K562 (cell line): ENCODE data around the gene DTX1. TPM values are rescaled to one million over a fixed set of nuclear protein-coding genes. Genes with fewer than 3 reads are reported as not detected.

Experiments used
- ATAC-seq: fragments of 200-7000 bp; cut with Tn5 transposase; 3 replicates; pipeline ENCODE4 v1.9.1; 2020; ENCODE audit warnings: moderate library complexity
- BruUV-seq: library from RNA; stranded (reverse); fragments of 400-500 nt; replicated peaks from 2 replicates; lab custom pipeline; 2021; lab: Mats Ljungman, UMichigan
- CTCF ChIA-PET: fragments of 300-600 bp; formaldehyde crosslinking; extraction: SDS; loops from one replicate; lab custom pipeline; 2021; ENCODE audit warnings: low intra/inter-chr PET ratio; lab: Yijun Ruan, JAX
- POLR2A ChIA-PET: fragments of 300-600, 350-650 bp; sonication (Branson Sonifier 250); formaldehyde crosslinking; extraction: SDS; loops from one replicate; lab custom pipeline; 2021; ENCODE audit warnings: antibody characterized with exemption, inconsistent platforms; lab: Yijun Ruan, JAX
- DNase-seq, 4 experiments: peaks; one replicate each; pipeline versions ENCODE4 v3.0.0 to v3.0.0-alpha.2; 2011 to 2018; ENCODE audit warnings: low spot score in 3 of 4, mixed read lengths in 3 of 4; ENCODE audit errors: extremely low read depth in 1 of 4
- FAIRE-seq: peaks from 2 replicates; lab custom pipeline; 2011; peaks lifted over from hg19 to GRCh38; lab: Jason Lieb, UNC
- H2AFZ ChIP-seq: 2 replicates; pipeline ENCODE4 v1.6.0; 2011; ENCODE audit warnings: low read depth, low read length, control low read depth, inconsistent platforms
- H3K27ac ChIP-seq: fragments of 200-600 bp; 3 replicates; pipeline ENCODE4 v1.8.0; 2011; ENCODE audit warnings: low read depth, mild to moderate bottlenecking, control low read depth, inconsistent platforms, low read length, moderate library complexity, mixed read lengths; ENCODE audit errors: extremely low read depth
- H3K27me3 ChIP-seq, 2 experiments: fragments of 300-600 bp in 1 of 2; 2 replicates in 1 of 2; 3 replicates in 1 of 2; pipeline versions ENCODE4 v1.6.0 to v1.8.0; 2011; ENCODE audit warnings: inconsistent platforms in 2 of 2, low read length in 2 of 2, mild to moderate bottlenecking in 1 of 2, mixed read lengths in 1 of 2, moderate library complexity in 1 of 2; ENCODE audit not compliant: control insufficient read depth in 2 of 2, insufficient read depth in 2 of 2
- H3K36me3 ChIP-seq: fragments of 300-600 bp; 3 replicates; pipeline ENCODE4 v1.8.0; 2011; ENCODE audit warnings: mild to moderate bottlenecking, low read length, inconsistent platforms; ENCODE audit not compliant: control insufficient read depth, insufficient read depth
- H3K4me1 ChIP-seq, 2 experiments: fragments of 200-600 bp in 1 of 2; replicated peaks in 1 of 2; 2 replicates in 1 of 2; 3 replicates in 1 of 2; pipeline versions ENCODE4 v1.5.1 to v1.8.0; 2011; ENCODE audit warnings: inconsistent platforms in 2 of 2, low read length in 2 of 2, mild to moderate bottlenecking in 1 of 2, mixed read lengths in 1 of 2, moderate library complexity in 1 of 2; ENCODE audit not compliant: control insufficient read depth in 2 of 2, insufficient read depth in 2 of 2
- H3K4me2 ChIP-seq: 2 replicates; pipeline ENCODE4 v1.6.1; 2011; ENCODE audit warnings: low read length, control low read depth, inconsistent platforms, mixed read lengths; ENCODE audit not compliant: insufficient read depth
- H3K4me3 ChIP-seq: fragments of 200-600 bp; sonication (generic), shearing (Covaris generic); 2 replicates; pipeline ENCODE4 v1.5.1; 2016; ENCODE audit warnings: control low read depth, inconsistent platforms
- H3K79me2 ChIP-seq: fragments of 200-600 bp; 3 replicates; pipeline ENCODE4 v1.8.0; 2011; ENCODE audit warnings: low read length, inconsistent platforms; ENCODE audit not compliant: control insufficient read depth, insufficient read depth
- H3K9ac ChIP-seq, 2 experiments: 2 replicates each; pipeline versions ENCODE4 v1.6.0 to v1.6.1; 2011; ENCODE audit warnings: low read depth in 2 of 2, low read length in 2 of 2, control low read depth in 1 of 2, inconsistent platforms in 1 of 2, mild to moderate bottlenecking in 1 of 2, mixed read lengths in 1 of 2; ENCODE audit not compliant: insufficient read depth in 1 of 2
- H3K9me1 ChIP-seq: one replicate; pipeline ENCODE4 v1.6.0; 2011; ENCODE audit warnings: inconsistent platforms, mild to moderate bottlenecking, low read length, moderate library complexity; ENCODE audit not compliant: control insufficient read depth, insufficient read depth
- H3K9me3 ChIP-seq: replicated peaks from 2 replicates; pipeline ENCODE4 v1.5.1; 2011; ENCODE audit warnings: low read depth, low read length, inconsistent platforms; ENCODE audit not compliant: control insufficient read depth, insufficient read depth
- H4K20me1 ChIP-seq: replicated peaks from 2 replicates; pipeline ENCODE4 v1.6.1; 2011; ENCODE audit warnings: low read length, inconsistent platforms, mixed read lengths; ENCODE audit not compliant: control insufficient read depth, insufficient read depth
- ATF3 ChIP-seq, 2 experiments: fragments of 450-650 bp in 1 of 2; sonication (generic) in 1 of 2; formaldehyde crosslinking in 1 of 2; IDR thresholded peaks in 1 of 2; conservative IDR thresholded peaks in 1 of 2; 2 replicates each; pipeline versions ENCODE4 v1.6.1 to v1.8.1; 2016 to 2023; ENCODE audit warnings: mild to moderate bottlenecking in 2 of 2, moderate library complexity in 2 of 2, inconsistent platforms in 1 of 2, missing genetic modification reagents in 1 of 2
- CCAR2 ChIP-seq: fragments of 200-400 bp; formaldehyde crosslinking; IDR thresholded peaks from 2 replicates; pipeline ENCODE4 v1.6.1; 2017; ENCODE audit warnings: mild to moderate bottlenecking, low read depth, low read length
- CEBPB ChIP-seq: fragments of 450-650 bp; IDR thresholded peaks from 2 replicates; pipeline ENCODE4 v1.6.1; 2016; ENCODE audit warnings: missing genetic modification characterization, missing compliant biosample characterization
- CEBPG ChIP-seq, 3 experiments: fragments of 200-800 bp in 1 of 3; sonication (Bioruptor generic) in 1 of 3; sonication (generic) in 1 of 3; formaldehyde crosslinking in 1 of 3; IDR thresholded peaks in 2 of 3; conservative IDR thresholded peaks in 1 of 3; 2 replicates each; pipeline versions ENCODE4 v1.6.1 to v1.8.0; 2016 to 2022; ENCODE audit warnings: missing compliant biosample characterization in 2 of 3, missing genetic modification characterization in 2 of 3, mild to moderate bottlenecking in 1 of 3, missing genetic modification reagents in 1 of 3
- FOSL1 ChIP-seq: fragments of 200-800 bp; sonication (Bioruptor generic); conservative IDR thresholded peaks from 2 replicates; pipeline ENCODE4 v1.6.1; 2016; ENCODE audit warnings: missing genetic modification characterization, missing compliant biosample characterization
- GABPA ChIP-seq: fragments of 200-800 bp; sonication (Bioruptor generic); conservative IDR thresholded peaks from 2 replicates; pipeline ENCODE4 v1.6.1; 2016; ENCODE audit warnings: low read depth, missing genetic modification characterization, missing compliant biosample characterization
- JUND ChIP-seq, 2 experiments: IDR thresholded peaks; 2 replicates in 1 of 2; 3 replicates in 1 of 2; pipeline ENCODE4 v1.6.1; 2011; ENCODE audit warnings: borderline replicate concordance in 2 of 2, low read depth in 2 of 2, low read length in 2 of 2, improper control_type of control experiment in 1 of 2, missing biosample characterization in 1 of 2, missing genetic modification characterization in 1 of 2, missing genetic modification reagents in 1 of 2
- KLF1 ChIP-seq: fragments of 450-650 bp; IDR thresholded peaks from 2 replicates; pipeline ENCODE4 v1.6.1; 2016; ENCODE audit warnings: missing genetic modification characterization, missing compliant biosample characterization
- KLF6 ChIP-seq: fragments of 250-450 bp; sonication (Bioruptor Pico); IDR thresholded peaks from 2 replicates; pipeline ENCODE4 v1.4.0; 2020; ENCODE audit warnings: mild to moderate bottlenecking, moderate library complexity, borderline replicate concordance
- NR2C2 ChIP-seq, 2 experiments: fragments of 200-800 bp in 1 of 2; sonication (Bioruptor generic) in 1 of 2; sonication (generic) in 1 of 2; formaldehyde crosslinking in 1 of 2; IDR thresholded peaks; 2 replicates each; pipeline versions ENCODE4 v1.6.1 to v1.8.0; 2016 to 2022; ENCODE audit warnings: mild to moderate bottlenecking in 1 of 2, missing compliant biosample characterization in 1 of 2, missing genetic modification characterization in 1 of 2, missing genetic modification reagents in 1 of 2
- PRPF4 ChIP-seq: fragments of 200-400 bp; formaldehyde crosslinking; IDR thresholded peaks from one replicate; pipeline ENCODE4 v1.6.1; 2017; ENCODE audit warnings: low read length, low read depth, mild to moderate bottlenecking; ENCODE audit not compliant: insufficient read depth, poor library complexity, severe bottlenecking
- SETDB1 ChIP-seq: IDR thresholded peaks from one replicate; pipeline ENCODE4 v1.6.1; 2012; ENCODE audit warnings: low read length, control low read depth, inconsistent platforms
- SPI1 ChIP-seq: IDR thresholded peaks from 2 replicates; pipeline ENCODE4 v1.6.1; 2011; ENCODE audit warnings: low read depth, low read length, control low read depth, borderline replicate concordance
- WGBS: fragments of 100-300 bp; shearing (Covaris generic); methylation state at CpG from one replicate; pipeline ENCODE4 v1.1.6; 2016; ENCODE audit warnings: low coverage, mixed read lengths; ENCODE audit not compliant: insufficient coverage; ENCODE audit errors: missing lambda C conversion rate; 5-methylcytosine and 5-hydroxymethylcytosine counted together
- in situ Hi-C: fragments of 300-500 bp; cut with MboI; formaldehyde crosslinking; loops from 4 replicates; pipeline ENCODE4 v1.15.0; 2018; ENCODE audit warnings: inconsistent platforms, mixed read lengths
- intact Hi-C: fragments of 100-400 bp; cut with micrococcal nuclease; formaldehyde crosslinking; loops from 2 replicates; pipeline ENCODE4 v1.14.2; 2022
- polyA plus RNA-seq, 8 experiments: library from polyadenylated mRNA; depleted of rRNA in 4 of 8; stranded (reverse) in 5 of 8; unstranded in 3 of 8; fragments of >200 nt; fragmentation: Nextera tagmentation in 2 of 8; fragmentation: Illumina TruSeq in 1 of 8; extraction: Ambion mirVana in 2 of 8; extraction: Trizol in 1 of 8; gene quantifications; 2 replicates each; pipeline versions ENCODE4 v1.2.1 to v1.2.3, GENCODE V29; 2011 to 2014; ENCODE audit warnings: inconsistent platforms in 1 of 8, missing spikeins in 1 of 8
- total RNA-seq, 7 experiments: library from RNA; depleted of rRNA in 6 of 7; stranded (reverse); fragments of >200 nt in 6 of 7; fragmentation: Illumina TruSeq in 2 of 7; extraction: Trizol in 2 of 7; gene quantifications; 2 replicates each; pipeline versions ENCODE4 v1.2.1 to v1.2.3, GENCODE V29; 2011 to 2021; ENCODE audit warnings: low replicate concordance in 1 of 7
- TF ChIP-seq, protein P1 (sequence below): sonication (generic); formaldehyde crosslinking; IDR thresholded peaks from 2 replicates; pipeline ENCODE4 v1.5.0; 2020; ENCODE audit warnings: missing genetic modification reagents
- TF ChIP-seq, protein P2 (sequence below), 2 experiments: fragments of 450-650 bp; conservative IDR thresholded peaks; 2 replicates each; pipeline ENCODE4 v1.6.1; 2017; ENCODE audit warnings: mild to moderate bottlenecking in 2 of 2, moderate library complexity in 2 of 2
- TF ChIP-seq, protein P3 (sequence below): sonication (generic); formaldehyde crosslinking; IDR thresholded peaks from 2 replicates; pipeline ENCODE4 v1.9.0; 2022; ENCODE audit warnings: mild to moderate bottlenecking, missing genetic modification reagents

Gene DTX1
- total and polyA plus RNA-seq, 9 of the 15 experiments (the other 6 are each of a cell fraction or from before 2014, with no cell fraction given): not detected

GRCh38 chr12:113040722-113041171, 15.8 kb upstream of the DTX1 start:
- peaks cover 6 to 32% of the 10 kb centered on the region in 2 experiments; a peak in 3 of 5 replicates for H3K27me3 ChIP-seq
- no peaks in the 10 kb centered on the region; a peak in 2 of 5 replicates for H3K4me1 ChIP-seq
- no peaks in the 10 kb centered on the region for H3K79me2 ChIP-seq
- H3K4me2 ChIP-seq: no peak overlapping the region
- ChIA-PET CTCF (no interaction called here), POLR2A (no interaction called here)
- no peaks in the 10 kb centered on the region for H3K36me3 ChIP-seq
- no peak overlapping the region for H3K4me3 ChIP-seq
- H3K9me3 ChIP-seq: no peaks in the 10 kb centered on the region
- H3K9me1 ChIP-seq: no peaks in the 10 kb centered on the region
- BruUV-seq: no TSS peak
- under 1% methylated on average over 7 of the region's 7 CpGs for WGBS
- FAIRE-seq: no peak
- no peaks in the 10 kb centered on the region; the same call in 1 of the 2 replicates for H4K20me1 ChIP-seq
- intact Hi-C loops (no loop called here), in situ Hi-C loops (no loop called here)
- no peak for ATAC-seq
- H3K9ac ChIP-seq: no peak overlapping the region
- H3K27ac ChIP-seq: no peak overlapping the region
- DNase-seq: no peak
- no peak overlapping the region for H2AFZ ChIP-seq
- TF ChIP-seq, protein P1, sequence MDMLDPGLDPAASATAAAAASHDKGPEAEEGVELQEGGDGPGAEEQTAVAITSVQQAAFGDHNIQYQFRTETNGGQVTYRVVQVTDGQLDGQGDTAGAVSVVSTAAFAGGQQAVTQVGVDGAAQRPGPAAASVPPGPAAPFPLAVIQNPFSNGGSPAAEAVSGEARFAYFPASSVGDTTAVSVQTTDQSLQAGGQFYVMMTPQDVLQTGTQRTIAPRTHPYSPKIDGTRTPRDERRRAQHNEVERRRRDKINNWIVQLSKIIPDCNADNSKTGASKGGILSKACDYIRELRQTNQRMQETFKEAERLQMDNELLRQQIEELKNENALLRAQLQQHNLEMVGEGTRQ (CRISPR knock-in tag): peak; percentile 44
- TF ChIP-seq, protein P2, sequence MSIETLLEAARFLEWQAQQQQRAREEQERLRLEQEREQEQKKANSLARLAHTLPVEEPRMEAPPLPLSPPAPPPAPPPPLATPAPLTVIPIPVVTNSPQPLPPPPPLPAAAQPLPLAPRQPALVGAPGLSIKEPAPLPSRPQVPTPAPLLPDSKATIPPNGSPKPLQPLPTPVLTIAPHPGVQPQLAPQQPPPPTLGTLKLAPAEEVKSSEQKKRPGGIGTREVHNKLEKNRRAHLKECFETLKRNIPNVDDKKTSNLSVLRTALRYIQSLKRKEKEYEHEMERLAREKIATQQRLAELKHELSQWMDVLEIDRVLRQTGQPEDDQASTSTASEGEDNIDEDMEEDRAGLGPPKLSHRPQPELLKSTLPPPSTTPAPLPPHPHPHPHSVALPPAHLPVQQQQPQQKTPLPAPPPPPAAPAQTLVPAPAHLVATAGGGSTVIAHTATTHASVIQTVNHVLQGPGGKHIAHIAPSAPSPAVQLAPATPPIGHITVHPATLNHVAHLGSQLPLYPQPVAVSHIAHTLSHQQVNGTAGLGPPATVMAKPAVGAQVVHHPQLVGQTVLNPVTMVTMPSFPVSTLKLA (conservative IDR thresholded peaks at IDR 0.05): no peak
- 0 out of 2 replicates have a peak, but pooled peaks have one; percentile 20 for TF ChIP-seq GABPA (tag)
- peak; percentile 54 for TF ChIP-seq CEBPB (tag)
- no peak for TF ChIP-seq KLF6 (CRISPR knock-in tag)
- TF ChIP-seq CCAR2: no peak
- TF ChIP-seq KLF1 (tag): no peak
- TF ChIP-seq PRPF4: no peak
- TF ChIP-seq ATF3 (IDR thresholded peaks at IDR 0.05): peak; percentile 30; the same call in 1 of the 2 replicates
- no peak for TF ChIP-seq ATF3 (CRISPR knock-in tag; conservative IDR thresholded peaks at IDR 0.05)
- TF ChIP-seq, protein P3, sequence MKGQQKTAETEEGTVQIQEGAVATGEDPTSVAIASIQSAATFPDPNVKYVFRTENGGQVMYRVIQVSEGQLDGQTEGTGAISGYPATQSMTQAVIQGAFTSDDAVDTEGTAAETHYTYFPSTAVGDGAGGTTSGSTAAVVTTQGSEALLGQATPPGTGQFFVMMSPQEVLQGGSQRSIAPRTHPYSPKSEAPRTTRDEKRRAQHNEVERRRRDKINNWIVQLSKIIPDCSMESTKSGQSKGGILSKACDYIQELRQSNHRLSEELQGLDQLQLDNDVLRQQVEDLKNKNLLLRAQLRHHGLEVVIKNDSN (CRISPR knock-in tag): peak; percentile 50
- TF ChIP-seq SETDB1: no peak
- no peak for TF ChIP-seq CEBPG (CRISPR knock-in tag; IDR thresholded peaks at IDR 0.05)
- peak; percentile 29 to 75; a peak in 3 of 4 replicates for TF ChIP-seq CEBPG (tag; conservative IDR thresholded peaks at IDR 0.05 in 1 of 2, IDR thresholded peaks at IDR 0.05 in 1 of 2)
- TF ChIP-seq NR2C2 (CRISPR knock-in tag; IDR thresholded peaks at IDR 0.05): no peak
- peak; percentile 66; the same call in 1 of the 2 replicates for TF ChIP-seq NR2C2 (tag; IDR thresholded peaks at IDR 0.05)
- TF ChIP-seq JUND (IDR thresholded peaks at IDR 0.05; ENCODE audit: borderline replicate concordance, low read depth, low read length): no peak
- peak; percentile 25; the same call in 1 of the 3 replicates for TF ChIP-seq JUND (tag; IDR thresholded peaks at IDR 0.05; ENCODE audit: borderline replicate concordance, low read depth, low read length)
- peak; percentile 73; the same call in 1 of the 2 replicates for TF ChIP-seq SPI1
- TF ChIP-seq FOSL1 (tag): peak; percentile 77
